Measurements from ENCODE around the gene WDFY4.

WDFY4 gene

GRCh38 chr10:48937796-48938195, 253.1 kb downstream of the WDFY4 start:
- TF ChIP-seq, protein P1, sequence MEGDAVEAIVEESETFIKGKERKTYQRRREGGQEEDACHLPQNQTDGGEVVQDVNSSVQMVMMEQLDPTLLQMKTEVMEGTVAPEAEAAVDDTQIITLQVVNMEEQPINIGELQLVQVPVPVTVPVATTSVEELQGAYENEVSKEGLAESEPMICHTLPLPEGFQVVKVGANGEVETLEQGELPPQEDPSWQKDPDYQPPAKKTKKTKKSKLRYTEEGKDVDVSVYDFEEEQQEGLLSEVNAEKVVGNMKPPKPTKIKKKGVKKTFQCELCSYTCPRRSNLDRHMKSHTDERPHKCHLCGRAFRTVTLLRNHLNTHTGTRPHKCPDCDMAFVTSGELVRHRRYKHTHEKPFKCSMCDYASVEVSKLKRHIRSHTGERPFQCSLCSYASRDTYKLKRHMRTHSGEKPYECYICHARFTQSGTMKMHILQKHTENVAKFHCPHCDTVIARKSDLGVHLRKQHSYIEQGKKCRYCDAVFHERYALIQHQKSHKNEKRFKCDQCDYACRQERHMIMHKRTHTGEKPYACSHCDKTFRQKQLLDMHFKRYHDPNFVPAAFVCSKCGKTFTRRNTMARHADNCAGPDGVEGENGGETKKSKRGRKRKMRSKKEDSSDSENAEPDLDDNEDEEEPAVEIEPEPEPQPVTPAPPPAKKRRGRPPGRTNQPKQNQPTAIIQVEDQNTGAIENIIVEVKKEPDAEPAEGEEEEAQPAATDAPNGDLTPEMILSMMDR (IDR thresholded peaks at IDR 0.05), result no peak

DNA sequence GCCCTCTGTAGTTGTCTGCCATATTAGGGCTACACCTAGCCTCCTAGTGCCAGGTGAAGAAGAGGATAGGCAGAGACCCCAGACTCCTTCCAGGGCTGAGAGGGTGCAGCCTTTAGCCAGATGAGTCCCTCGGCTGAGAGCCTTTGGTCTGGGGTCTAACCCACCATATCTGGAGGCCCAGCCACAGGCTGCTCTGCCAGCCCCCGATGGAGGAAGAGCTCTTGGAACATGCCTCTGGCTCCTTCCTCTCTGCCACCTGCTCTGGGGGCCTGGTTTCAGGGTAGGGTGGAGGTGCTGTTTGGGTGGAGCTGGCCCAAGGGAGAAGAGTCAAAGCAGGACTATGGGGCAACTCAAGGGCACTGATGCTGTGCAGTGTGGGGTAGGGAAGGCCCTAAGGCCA, 253.6 kb downstream of the WDFY4 start:
- TF ChIP-seq, protein P1 (IDR thresholded peaks at IDR 0.05), result no peak

DNA sequence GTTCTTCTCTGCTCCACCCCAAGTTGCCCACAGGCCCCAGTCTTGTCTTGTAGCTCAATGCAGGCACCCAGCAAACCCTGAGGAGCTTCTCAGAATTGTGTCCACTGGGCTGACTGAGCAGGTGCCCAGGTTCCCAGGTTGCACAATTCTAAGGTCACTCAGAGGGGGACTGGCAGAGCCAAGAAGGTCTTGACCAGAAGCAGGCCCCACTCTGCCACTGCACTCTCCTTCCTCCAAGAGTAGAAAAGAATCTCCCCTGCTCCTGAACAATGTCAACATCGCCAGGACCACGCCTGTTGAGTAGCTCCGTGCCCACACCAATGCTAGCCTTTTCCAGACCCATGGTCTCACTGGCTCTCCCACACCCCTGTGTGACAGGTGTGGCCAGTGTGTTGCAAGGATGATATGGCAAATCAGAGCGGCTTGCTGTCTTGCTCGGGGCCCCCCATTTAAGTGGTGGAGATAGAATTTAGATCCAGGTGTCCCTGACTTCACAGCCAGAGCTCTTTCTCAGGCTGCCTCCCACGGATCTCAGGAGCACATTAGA, 254.4 kb downstream of the WDFY4 start:
- TF ChIP-seq, protein P1 (IDR thresholded peaks at IDR 0.05), result no peak

GRCh38 chr10:48939790-48940325, 255.2 kb downstream of the WDFY4 start, which contains the start of gene LRRC18:
TSS of gene LRRC18 (minus strand) at chr10:48939840. CDS start at chr10:48914155, 25,685 bp downstream.
- TF ChIP-seq, protein P1 (IDR thresholded peaks at IDR 0.05), result no peak

GRCh38 chr10:48940372-48940771, 255.7 kb downstream of the WDFY4 start:
- TF ChIP-seq, protein P1 (IDR thresholded peaks at IDR 0.05), result no peak

- TF ChIP-seq, protein P1 (IDR thresholded peaks at IDR 0.05), result no peak
Observed at GRCh38 chr10:48940958-48941357, 256.3 kb downstream of the WDFY4 start.

GRCh38 chr10:48941427-48942075, 256.9 kb downstream of the WDFY4 start:
- TF ChIP-seq, protein P1 (IDR thresholded peaks at IDR 0.05), result no peak

All from LNCAP (cell line).